Measurements from ENCODE around the gene DPP9.

DPP9 gene

GRCh38 chr19:4694211-4694987 is 29.2 kb downstream of the DPP9 start:
- H3K4me3 ChIP-seq (ENCODE audit: low read length) = no peak overlapping the region
- no peak for TF ChIP-seq CTCF (IDR thresholded peaks at IDR 0.05; ENCODE audit: insufficient read depth, low read depth, low read length, missing control alignments)
- DNase-seq (ENCODE audit: low read depth) = peak; percentile 100

- no peak for DNase-seq (ENCODE audit: low read depth)
- no peak overlapping the region for H3K4me3 ChIP-seq (ENCODE audit: low read length)
- no peak for TF ChIP-seq CTCF (IDR thresholded peaks at IDR 0.05; ENCODE audit: insufficient read depth, low read depth, low read length, missing control alignments)
These were observed 30.0 kb downstream of the DPP9 start for GRCh38 chr19:4693471-4694121.

- H3K4me3 ChIP-seq (ENCODE audit: low read length) = no peak overlapping the region
- TF ChIP-seq CTCF (IDR thresholded peaks at IDR 0.05; ENCODE audit: insufficient read depth, low read depth, low read length, missing control alignments) = no peak
These were observed 30.6 kb downstream of the DPP9 start for GRCh38 chr19:4693078-4693350.

GRCh38 chr19:4692251-4693077 is 31.2 kb downstream of the DPP9 start:
- H3K4me3 ChIP-seq (ENCODE audit: low read length) = no peak overlapping the region
- no peak for TF ChIP-seq CTCF (IDR thresholded peaks at IDR 0.05; ENCODE audit: insufficient read depth, low read depth, low read length, missing control alignments)
- no peak for DNase-seq (ENCODE audit: low read depth)

More at GRCh38 chr19:4693078-4693350, 30.6 kb downstream of the DPP9 start:
- DNase-seq (ENCODE audit: low read depth) = no peak

- H3K4me3 ChIP-seq (ENCODE audit: low read length) = no peak overlapping the region
- no peak for TF ChIP-seq CTCF (IDR thresholded peaks at IDR 0.05; ENCODE audit: insufficient read depth, low read depth, low read length, missing control alignments)
- no peak for DNase-seq (ENCODE audit: low read depth)
These were observed 32.3 kb downstream of the DPP9 start for GRCh38 chr19:4691373-4691772.

- TF ChIP-seq CTCF (IDR thresholded peaks at IDR 0.05; ENCODE audit: insufficient read depth, low read depth, low read length, missing control alignments) = no peak
These were observed 33.3 kb downstream of the DPP9 start for GRCh38 chr19:4690361-4690760.

More at GRCh38 chr19:4690361-4690760, 33.3 kb downstream of the DPP9 start:
- DNase-seq (ENCODE audit: low read depth) = no peak
- no peak overlapping the region for H3K4me3 ChIP-seq (ENCODE audit: low read length)

All from epithelial cell of esophagus (primary cell).